22Rv1 (cell line): Measurements from ENCODE around the gene KATNB1.

Experiments
- H3K27ac ChIP-seq: fragments of 450-650 bp; 2 replicates; pipeline ENCODE4 v1.5.1; 2017
- ZFX ChIP-seq: fragments of 450-650 bp; IDR thresholded peaks from 2 replicates; pipeline ENCODE4 v1.6.1; 2017; ENCODE audit warnings: antibody characterized with exemption, borderline replicate concordance
- TF ChIP-seq, protein P1 (sequence below): fragments of 450-650 bp; IDR thresholded peaks from 2 replicates; pipeline ENCODE4 v1.5.1; 2017; ENCODE audit warnings: mild to moderate bottlenecking

The KATNB1 gene

DNA sequence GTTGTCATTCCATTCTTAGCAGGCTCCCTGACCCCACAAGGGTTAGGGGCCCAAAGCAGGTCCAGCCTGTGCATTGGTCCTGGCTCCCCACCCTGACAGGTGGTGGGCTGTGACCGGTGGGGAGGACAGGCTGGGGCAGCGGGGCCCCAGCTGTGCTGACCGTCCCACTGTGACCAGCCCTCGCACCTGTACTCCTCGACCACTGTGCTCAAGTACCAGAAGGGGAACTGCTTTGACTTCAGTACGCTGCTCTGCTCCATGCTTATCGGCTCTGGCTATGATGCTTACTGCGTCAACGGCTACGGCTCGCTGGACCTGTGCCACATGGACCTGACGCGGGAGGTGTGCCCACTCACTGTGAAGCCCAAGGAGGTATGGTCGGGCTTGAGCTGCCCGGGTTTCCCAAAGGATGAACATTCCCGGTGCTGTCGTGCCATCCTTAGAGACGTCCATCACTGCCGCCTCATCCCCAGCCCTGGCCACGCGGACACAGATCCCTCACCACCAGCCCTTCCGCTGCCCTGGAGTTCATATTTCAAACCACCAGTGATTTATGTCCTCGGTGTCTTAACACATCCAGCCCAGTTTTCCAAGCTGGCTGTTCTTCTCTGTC lies 33.7 kb upstream of the KATNB1 start:
- no peak overlapping the region for H3K27ac ChIP-seq

DNA sequence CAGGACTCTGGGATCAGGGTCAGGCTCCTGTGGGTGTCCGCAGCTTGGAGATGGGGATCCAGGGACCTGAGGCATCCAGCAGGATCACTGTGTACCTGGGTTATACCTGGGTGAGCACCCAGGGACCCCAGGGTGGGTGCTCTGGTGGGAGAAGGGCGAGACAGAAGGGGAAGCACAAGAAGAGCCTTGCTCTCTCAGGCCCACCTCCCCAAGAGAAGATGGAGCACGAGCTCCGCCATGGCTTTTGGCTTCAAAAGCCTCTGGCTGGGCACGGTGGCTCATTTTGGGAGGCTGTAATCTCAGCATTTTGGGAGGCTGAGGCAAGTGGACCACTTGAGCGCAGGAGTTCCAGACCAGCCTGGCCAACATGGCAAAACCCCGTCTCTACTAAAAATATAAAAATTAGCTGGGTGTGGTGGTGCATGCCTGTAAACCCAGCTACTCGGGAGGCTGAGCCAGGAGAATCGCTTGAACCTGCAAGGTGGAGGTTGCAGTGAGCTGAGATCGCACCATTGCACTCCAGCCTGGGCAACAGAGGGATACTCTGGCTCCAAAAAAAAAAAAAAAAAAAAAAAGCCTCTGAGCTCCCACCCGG lies 32.1 kb upstream of the KATNB1 start:
- H3K27ac ChIP-seq, result peak overlapping the region; percentile 89
- TF ChIP-seq, protein P1, sequence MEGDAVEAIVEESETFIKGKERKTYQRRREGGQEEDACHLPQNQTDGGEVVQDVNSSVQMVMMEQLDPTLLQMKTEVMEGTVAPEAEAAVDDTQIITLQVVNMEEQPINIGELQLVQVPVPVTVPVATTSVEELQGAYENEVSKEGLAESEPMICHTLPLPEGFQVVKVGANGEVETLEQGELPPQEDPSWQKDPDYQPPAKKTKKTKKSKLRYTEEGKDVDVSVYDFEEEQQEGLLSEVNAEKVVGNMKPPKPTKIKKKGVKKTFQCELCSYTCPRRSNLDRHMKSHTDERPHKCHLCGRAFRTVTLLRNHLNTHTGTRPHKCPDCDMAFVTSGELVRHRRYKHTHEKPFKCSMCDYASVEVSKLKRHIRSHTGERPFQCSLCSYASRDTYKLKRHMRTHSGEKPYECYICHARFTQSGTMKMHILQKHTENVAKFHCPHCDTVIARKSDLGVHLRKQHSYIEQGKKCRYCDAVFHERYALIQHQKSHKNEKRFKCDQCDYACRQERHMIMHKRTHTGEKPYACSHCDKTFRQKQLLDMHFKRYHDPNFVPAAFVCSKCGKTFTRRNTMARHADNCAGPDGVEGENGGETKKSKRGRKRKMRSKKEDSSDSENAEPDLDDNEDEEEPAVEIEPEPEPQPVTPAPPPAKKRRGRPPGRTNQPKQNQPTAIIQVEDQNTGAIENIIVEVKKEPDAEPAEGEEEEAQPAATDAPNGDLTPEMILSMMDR, result no peak
- TF ChIP-seq ZFX, result no peak

More for the DNA sequence above, 33.7 kb upstream of the KATNB1 start:
- no peak for TF ChIP-seq ZFX
- TF ChIP-seq, protein P1, result no peak

DNA sequence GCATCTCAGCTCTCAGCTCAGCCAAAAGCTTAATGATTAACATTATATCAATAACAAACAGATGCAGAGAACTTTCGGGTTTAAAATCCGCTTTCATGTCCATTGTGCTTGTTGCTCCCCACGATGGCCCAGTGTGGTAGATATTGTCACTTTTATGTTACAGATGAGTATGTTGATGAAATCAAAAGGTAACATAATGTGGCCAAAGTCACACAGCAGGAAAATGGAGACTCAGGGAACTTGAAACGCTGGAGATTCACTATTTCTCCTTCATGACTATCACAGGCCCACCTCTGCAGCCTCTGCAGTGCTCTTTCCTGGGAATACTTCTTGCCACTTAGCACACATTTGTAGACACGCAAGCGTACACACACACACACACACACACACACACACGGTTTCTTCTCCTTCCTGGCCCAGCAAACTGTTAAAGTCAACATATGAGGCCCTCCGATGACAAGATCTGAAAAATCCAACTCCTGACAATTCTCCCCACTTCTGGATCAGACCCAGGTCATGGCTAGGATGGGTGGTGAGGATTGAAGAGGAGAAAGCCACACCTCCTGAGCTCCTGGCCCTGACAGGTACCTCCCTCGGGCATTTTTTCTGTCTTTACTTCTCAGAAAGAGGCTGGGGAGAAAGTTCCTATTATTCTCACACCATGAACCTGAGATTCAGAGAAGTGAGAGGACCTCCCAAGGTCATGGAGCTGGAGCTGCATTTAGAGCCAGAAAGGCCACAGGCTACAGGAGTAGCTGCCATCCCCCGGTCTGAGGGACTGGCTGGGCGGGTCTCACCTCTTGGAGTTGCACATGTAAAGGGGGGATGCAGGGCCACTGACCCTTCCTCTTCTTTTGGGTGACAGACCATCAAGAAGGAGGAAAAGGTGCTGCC lies 31.3 kb upstream of the KATNB1 start:
- no peak for TF ChIP-seq ZFX
- TF ChIP-seq, protein P1, result no peak
- peak overlapping the region; percentile 89 for H3K27ac ChIP-seq

DNA sequence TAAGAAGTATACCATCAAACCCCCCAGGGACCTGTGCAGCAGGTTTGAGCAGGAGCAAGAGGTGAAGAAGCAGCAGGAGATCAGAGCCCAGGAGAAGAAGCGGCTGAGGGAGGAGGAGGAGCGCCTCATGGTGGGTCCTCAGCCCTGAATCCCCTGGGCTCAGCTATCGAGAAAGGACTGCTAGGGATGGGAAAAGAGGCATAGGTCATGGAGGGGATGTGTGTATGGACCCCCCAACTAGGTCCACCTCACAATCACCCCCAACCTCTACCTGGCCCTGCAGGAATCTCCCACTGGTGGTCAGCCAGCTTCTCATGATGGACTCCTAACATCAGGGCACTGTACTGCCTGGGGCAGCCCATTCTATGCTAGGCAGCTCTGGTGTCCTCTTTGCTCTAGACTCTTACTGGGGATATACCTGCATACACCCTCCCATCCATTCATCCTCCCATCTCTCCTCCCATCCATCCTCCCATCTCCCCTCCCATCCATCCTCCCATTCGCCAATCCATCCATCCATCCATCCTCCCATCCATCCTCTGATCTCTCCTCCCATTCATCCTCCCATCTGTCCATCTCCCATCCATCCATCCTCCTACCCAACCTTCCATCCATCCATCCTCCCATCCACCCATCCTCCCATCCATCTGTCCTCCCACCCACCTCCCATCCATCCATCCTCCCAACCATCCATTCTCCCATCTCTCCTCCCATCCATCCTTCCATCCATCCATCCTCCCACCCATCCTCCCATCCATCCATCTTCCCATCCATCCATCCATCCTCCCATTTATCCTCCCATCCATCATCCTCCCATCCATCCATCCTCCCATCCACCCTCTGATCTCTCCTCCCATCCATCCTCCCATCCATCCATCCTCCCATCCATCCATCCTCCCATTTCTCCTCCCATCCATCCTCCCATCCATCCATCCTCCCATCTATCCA lies 30.4 kb upstream of the KATNB1 start:
- TF ChIP-seq, protein P1, result no peak
- TF ChIP-seq ZFX, result no peak
- H3K27ac ChIP-seq, result peak overlapping the region; percentile 89

DNA sequence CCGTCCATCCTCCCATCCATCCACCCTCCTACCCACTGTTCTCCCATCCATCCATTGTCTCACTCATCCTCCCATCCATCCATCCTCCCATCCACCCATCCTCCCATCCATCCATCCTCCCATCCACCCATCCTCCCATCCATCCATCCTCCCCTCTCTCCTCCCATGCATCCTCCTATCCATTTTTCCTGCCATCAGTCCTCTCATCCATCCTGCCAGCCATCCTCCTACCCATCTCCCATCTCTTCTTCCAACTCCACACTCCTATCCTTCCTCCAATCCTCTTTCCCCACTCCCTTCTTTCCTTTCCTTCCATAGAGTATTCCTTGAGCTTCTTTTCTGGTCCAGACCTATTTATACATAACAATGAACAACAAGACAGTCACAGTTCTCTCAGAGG lies 28.9 kb upstream of the KATNB1 start:
- TF ChIP-seq, protein P1, result no peak
- TF ChIP-seq ZFX, result no peak
- H3K27ac ChIP-seq, result no peak overlapping the region

DNA sequence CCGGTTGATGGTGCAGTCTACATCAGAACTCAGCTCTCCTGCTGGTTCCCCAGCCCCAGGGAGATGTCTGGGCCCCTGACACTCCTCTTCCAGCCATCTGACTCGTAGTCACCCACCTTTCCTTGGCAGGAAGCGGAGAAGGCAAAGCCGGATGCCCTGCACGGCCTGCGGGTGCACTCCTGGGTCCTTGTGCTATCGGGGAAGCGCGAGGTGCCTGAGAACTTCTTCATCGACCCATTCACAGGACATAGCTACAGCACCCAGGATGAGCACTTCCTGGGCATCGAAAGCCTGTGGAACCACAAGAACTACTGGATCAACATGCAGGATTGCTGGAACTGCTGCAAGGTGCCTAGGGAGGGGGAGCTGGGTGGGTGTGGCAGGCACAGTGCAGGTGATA lies 28.2 kb upstream of the KATNB1 start:
- no peak overlapping the region for H3K27ac ChIP-seq
- TF ChIP-seq, protein P1, result no peak
- no peak for TF ChIP-seq ZFX
